Right forelimb (tissue), 1 donor: ENCODE measurements around the gene PRDM16.
"Not testable (repeated sequence)": the region's sequence is repeated elsewhere in the genome, so short reads cannot be mapped to it uniquely, and the experiment has no call there.

Experiments used
- DNase-seq: peaks from one replicate; pipeline ENCODE4 v3.0.0-alpha.2; 2018

The PRDM16 gene

DNA sequence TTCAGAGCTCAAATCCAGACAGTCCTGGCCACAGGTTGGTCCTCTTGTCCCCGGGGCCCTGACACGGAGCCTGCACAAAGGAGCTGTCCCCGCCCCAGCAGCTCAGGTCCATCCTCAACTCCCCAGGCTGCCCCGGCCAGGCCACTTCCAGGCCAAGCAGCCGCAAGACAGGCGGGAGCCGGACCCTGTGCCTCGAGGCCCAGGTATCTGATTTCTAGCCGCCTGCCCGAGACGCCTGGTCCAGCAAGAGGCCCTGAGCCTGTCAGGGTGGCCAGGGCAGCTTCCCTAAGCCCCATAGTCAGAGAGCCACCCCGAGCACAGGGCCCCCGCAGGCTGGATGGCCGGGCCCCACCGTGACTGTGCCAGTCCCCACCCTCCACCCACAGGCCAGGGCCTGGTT lies 165.3 kb downstream of the PRDM16 start:
- no peak for DNase-seq

- no peak for DNase-seq
Observed at GRCh38 chr1:3234956-3235355, 166.0 kb downstream of the PRDM16 start.

DNA sequence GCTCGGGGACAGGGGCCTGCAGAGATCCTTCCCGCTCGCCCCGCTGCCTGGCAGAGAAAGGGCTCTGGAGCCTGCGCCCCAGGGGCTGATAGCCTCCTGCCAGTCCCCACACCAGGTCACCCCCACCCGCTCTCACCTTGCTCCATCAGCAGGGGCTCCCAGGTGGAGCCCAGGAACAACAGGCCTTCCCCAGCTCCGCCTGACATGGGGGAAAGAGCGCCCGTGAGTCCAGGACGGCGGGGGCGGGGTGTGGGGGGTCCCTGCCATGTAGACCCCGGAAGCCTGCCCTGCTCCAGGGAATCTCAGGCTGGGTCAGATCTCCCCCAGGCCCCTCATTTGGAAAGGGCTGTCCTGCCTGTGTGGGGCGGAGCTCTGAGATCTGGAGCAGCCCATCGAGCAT lies 166.5 kb downstream of the PRDM16 start:
- no peak for DNase-seq

- no peak for DNase-seq
Observed at GRCh38 chr1:3236361-3236760, 167.4 kb downstream of the PRDM16 start.

DNA sequence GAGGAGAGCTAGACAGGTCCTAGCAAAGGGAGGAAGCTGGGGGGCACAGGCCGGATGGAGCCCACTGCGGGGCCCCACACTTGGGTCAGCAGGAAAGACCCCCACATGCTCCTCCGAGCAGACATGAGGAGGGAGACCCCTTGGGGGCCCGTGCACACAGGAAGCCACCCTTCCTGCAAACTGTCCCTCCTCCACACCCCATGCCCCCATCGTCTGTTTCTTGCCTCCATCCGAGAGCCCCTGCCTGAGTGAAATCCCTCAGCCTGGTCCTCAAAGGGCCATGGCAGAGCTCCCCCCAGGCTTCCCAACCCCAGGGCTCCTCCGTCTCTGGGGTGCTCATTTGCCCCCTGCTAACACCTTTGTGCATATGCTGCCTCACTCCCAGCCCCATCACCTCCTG lies 168.0 kb downstream of the PRDM16 start:
- no peak for DNase-seq

- DNase-seq, result no peak
Observed at GRCh38 chr1:3237570-3237969, 168.6 kb downstream of the PRDM16 start.

- DNase-seq, result peak; percentile 61
Observed at GRCh38 chr1:3237994-3238702, 169.1 kb downstream of the PRDM16 start.

GRCh38 chr1:3238703-3239278 lies 169.8 kb downstream of the PRDM16 start:
- DNase-seq, result no peak

DNA sequence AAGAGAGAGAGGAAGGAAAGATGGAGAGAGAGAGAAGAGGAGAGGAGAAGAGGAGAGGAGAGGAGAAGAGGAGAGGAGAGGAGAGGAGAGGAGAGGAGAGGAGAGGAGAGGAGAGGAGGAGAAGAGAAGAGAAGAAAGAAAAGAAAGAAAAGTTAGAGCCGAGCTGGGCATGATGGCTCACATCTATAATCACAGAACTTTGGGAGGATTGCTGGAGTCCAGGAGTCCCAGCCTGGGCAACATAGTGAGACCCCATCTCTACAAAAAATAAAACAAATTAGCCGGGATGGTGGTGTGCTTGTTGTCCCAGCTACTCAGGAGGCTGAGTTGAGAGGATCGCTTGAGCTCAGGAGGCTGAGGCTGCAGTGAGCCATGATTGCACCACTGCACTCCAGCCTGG lies 171.0 kb downstream of the PRDM16 start:
- DNase-seq, result not testable (repeated sequence)

DNA sequence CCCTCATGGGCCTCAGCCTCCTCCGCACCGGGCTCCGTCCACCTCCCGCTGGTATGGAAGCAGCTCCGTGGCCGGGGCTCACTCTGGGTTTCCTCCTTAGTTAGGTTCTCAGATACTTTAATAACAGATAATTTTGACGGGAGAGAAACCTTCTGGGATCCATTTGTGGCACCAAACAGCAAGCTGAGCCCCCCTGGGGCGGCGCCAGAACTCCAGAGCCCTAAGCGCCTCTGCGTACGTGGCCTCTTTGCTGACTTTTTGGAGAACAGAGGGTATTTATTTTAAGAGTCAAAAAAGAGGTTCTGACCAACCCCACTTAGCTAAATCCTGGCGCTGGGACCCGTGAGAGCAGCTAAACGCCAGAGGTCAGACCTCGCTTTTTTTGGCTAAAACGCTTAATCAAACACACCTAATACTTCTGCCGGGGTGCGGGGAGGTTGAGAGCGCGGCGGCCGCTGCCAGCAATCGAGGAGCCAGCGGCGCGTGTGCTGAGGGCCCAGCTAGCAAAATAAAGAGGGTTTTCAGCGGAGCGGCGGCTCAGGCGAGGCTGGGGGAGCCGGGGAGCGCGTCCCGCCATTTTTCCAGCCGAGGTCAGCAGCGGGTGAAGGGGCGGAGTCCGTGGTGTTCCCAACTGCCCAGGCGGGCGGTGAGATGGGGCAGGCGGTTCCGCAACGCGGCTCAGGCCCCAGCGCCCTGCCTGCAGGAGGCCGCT lies 171.7 kb downstream of the PRDM16 start:
- peak; percentile 58 for DNase-seq

DNA sequence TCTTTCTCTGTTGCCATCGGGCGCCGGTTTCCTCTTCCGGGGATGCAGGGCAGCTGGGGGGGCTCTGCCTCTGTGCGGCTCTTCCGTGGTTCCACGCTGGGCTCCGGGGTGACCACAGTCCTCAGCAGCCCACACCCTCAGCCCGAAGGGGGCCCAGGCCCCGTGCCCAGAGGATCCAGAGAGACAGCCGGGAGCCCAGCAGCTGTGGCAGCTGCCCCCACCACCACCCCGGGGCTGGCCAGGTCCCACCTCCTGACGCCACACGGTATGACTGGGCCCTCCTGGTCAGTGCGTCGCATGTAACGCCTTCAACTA lies 172.2 kb downstream of the PRDM16 start:
- DNase-seq, result no peak

- no peak for DNase-seq
Observed at GRCh38 chr1:3241673-3242407, 172.8 kb downstream of the PRDM16 start.

GRCh38 chr1:3242408-3243260 lies 173.6 kb downstream of the PRDM16 start:
- no peak for DNase-seq

GRCh38 chr1:3243304-3243703 lies 174.3 kb downstream of the PRDM16 start:
- no peak for DNase-seq

GRCh38 chr1:3244025-3244926 lies 175.3 kb downstream of the PRDM16 start:
- DNase-seq, result no peak

GRCh38 chr1:3244927-3245315 lies 175.9 kb downstream of the PRDM16 start:
- DNase-seq, result no peak

DNA sequence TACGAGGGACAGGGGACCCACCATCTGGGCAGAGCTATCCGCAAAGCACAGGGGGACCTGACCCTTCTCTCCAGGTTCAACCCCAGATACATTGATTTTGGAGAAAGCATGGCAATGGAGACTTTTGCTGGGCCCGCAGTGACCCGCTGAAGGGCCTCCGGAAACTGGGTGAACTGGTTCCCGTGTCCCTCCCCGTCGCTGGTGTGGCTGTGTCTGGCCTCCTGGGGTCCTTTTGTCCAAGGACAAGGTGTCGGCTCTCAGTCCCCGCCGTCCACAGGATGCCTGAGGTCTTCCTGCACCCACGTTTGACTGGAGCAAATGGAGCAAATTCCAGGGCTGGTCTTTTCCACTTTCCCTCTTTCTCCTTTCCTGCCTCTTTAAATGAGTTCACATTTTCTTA lies 176.3 kb downstream of the PRDM16 start:
- no peak for DNase-seq

- DNase-seq, result no peak
Observed at GRCh38 chr1:3245768-3246167, 176.8 kb downstream of the PRDM16 start.

- no peak for DNase-seq
Observed at GRCh38 chr1:3246251-3246650, 177.2 kb downstream of the PRDM16 start.

DNA sequence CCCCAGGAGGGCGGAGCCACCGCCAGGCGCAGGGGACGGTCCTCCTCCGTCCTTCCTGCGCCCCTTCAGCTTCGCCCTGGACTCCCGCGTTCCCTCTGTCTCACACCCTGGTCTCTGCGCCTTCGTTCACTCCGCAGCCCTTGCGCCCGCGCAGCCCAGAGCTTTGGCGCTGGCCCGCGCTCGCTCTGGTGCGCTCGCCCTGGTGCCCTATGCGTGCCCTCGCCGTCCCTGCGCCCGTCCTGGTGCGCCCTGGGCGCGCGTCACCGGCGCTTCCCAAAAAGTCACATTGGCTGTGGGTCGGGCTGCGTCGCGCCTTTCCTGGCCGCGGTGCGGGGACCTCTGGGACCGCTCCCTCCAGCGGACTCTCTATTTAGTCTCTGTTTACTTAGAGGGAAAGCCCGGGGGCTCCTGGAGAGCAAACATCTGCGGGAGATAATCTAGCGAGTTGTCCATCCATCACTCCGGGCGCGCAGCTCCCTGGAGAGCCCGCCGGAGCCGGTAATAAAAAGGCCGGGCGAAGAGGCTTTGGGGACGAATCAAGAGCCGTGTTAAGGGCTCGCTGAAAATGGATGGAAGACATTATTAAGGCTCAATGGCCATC lies 178.6 kb downstream of the PRDM16 start:
- DNase-seq, result no peak
